Neural progenitor cell (in vitro differentiated cells): ENCODE measurements around the gene PCDHB4. TPM values are rescaled to one million over a fixed set of nuclear protein-coding genes. Genes with fewer than 3 reads are reported as not detected.
"Not testable (repeated sequence)": the region's sequence is repeated elsewhere in the genome, so short reads cannot be mapped to it uniquely, and the experiment has no call there.

Source experiments
- DNase-seq: peaks from one replicate; pipeline ENCODE4 v3.0.0-alpha.2; 2016; ENCODE audit warnings: low spot score
- H2AFZ ChIP-seq: fragments of 200-600 bp; sonication (generic); replicated peaks from 2 replicates; pipeline ENCODE4 v1.6.1; 2016; ENCODE audit warnings: antibody characterized with exemption
- H3F3A ChIP-seq: fragments of 200-600 bp; sonication (generic); 2 replicates; pipeline ENCODE4 v1.6.1; 2016; ENCODE audit warnings: antibody characterized with exemption, low read depth
- H3K27ac ChIP-seq: fragments of 200-600 bp; sonication (generic); 2 replicates; pipeline ENCODE4 v1.5.1; 2016; ENCODE audit warnings: mild to moderate bottlenecking
- H3K27me3 ChIP-seq: fragments of 200-600 bp; sonication (generic); 2 replicates; pipeline ENCODE4 v1.6.1; 2016; ENCODE audit warnings: mild to moderate bottlenecking, moderate library complexity
- H3K36me3 ChIP-seq: fragments of 200-600 bp; sonication (generic); 2 replicates; pipeline ENCODE4 v1.5.1; 2016
- H3K4me1 ChIP-seq: fragments of 200-600 bp; sonication (generic); 2 replicates; pipeline ENCODE4 v1.6.1; 2016; ENCODE audit warnings: mixed run types
- H3K4me2 ChIP-seq: fragments of 200-600 bp; sonication (generic); 2 replicates; pipeline ENCODE4 v1.6.1; 2016
- H3K4me3 ChIP-seq: fragments of 200-600 bp; sonication (generic); 2 replicates; pipeline ENCODE4 v1.5.1; 2016
- H3K79me2 ChIP-seq: fragments of 200-600 bp; sonication (generic); 2 replicates; pipeline ENCODE4 v1.6.1; 2016; ENCODE audit warnings: low read depth
- H3K9ac ChIP-seq: fragments of 200-600 bp; sonication (generic); 2 replicates; pipeline ENCODE4 v1.6.1; 2016
- H3K9me3 ChIP-seq: fragments of 200-600 bp; sonication (generic); 2 replicates; pipeline ENCODE4 v1.5.1; 2016; ENCODE audit warnings: low read depth
- H4K20me1 ChIP-seq: fragments of 200-600 bp; sonication (generic); 2 replicates; pipeline ENCODE4 v1.6.1; 2016; ENCODE audit warnings: low read depth
- H3K27ac Mint-ChIP-seq: 3 replicates; pipeline ENCODE4 v1.8.0; 2021; ENCODE audit warnings: mixed read lengths
- H3K27me3 Mint-ChIP-seq: 2 replicates; pipeline ENCODE4 v1.8.0; 2022; ENCODE audit warnings: low read depth, mild to moderate bottlenecking, inconsistent platforms, moderate library complexity, mixed read lengths; ENCODE audit not compliant: insufficient read depth
- H3K36me3 Mint-ChIP-seq: 3 replicates; pipeline ENCODE4 v1.8.0; 2021; ENCODE audit warnings: mixed read lengths
- H3K4me1 Mint-ChIP-seq: 3 replicates; pipeline ENCODE4 v1.8.0; 2021; ENCODE audit warnings: mixed read lengths
- H3K4me3 Mint-ChIP-seq: 3 replicates; pipeline ENCODE4 v1.8.0; 2021; ENCODE audit warnings: mild to moderate bottlenecking, moderate library complexity, mixed read lengths
- H3K9me3 Mint-ChIP-seq: 3 replicates; pipeline ENCODE4 v1.8.0; 2020; ENCODE audit warnings: mixed read lengths
- EZH2 ChIP-seq: fragments of 200-600 bp; sonication (generic); IDR thresholded peaks from 2 replicates; pipeline ENCODE4 v1.6.1; 2017; ENCODE audit warnings: antibody characterized with exemption, mild to moderate bottlenecking, moderate library complexity
- EZH2phosphoT487 ChIP-seq: fragments of 200-600 bp; sonication (generic); IDR thresholded peaks from 2 replicates; pipeline ENCODE4 v1.6.1; 2017; ENCODE audit warnings: antibody characterized with exemption
- total RNA-seq: library from RNA; depleted of rRNA; stranded (reverse); fragments of >200 nt; gene quantifications from 2 replicates; pipeline ENCODE4 v1.2.3, GENCODE V29; 2015; ENCODE audit warnings: low replicate concordance
- TF ChIP-seq, protein P1 (sequence below): fragments of 200-600 bp; sonication (generic); IDR thresholded peaks from 2 replicates; pipeline ENCODE4 v1.5.1; 2017; ENCODE audit warnings: antibody characterized with exemption, mild to moderate bottlenecking

The PCDHB4 gene
- total RNA-seq, 1 donor from 2014 or later: 1.9 TPM

- H3F3A ChIP-seq: no peaks in the 10 kb centered on the region
- H3K36me3 ChIP-seq: peaks cover 10% of the 10 kb centered on the region
- no peaks in the 10 kb centered on the region for H3K79me2 ChIP-seq
- no peak overlapping the region for H2AFZ ChIP-seq
- no peak overlapping the region for H3K27ac ChIP-seq
- no peaks in the 10 kb centered on the region for H3K4me1 ChIP-seq
- H3K4me3 ChIP-seq: no peak overlapping the region
- Mint-ChIP-seq H3K27ac (no peak overlapping the region), H3K4me3 (no peak overlapping the region), H3K4me1 (no peaks in the 10 kb centered on the region), H3K9me3 (peaks cover 24% of the 10 kb centered on the region), H3K27me3 (peaks cover 4% of the 10 kb centered on the region), H3K36me3 (peaks cover 13% of the 10 kb centered on the region)
- H3K27me3 ChIP-seq: no peaks in the 10 kb centered on the region
- no peaks in the 10 kb centered on the region for H3K9me3 ChIP-seq
- TF ChIP-seq, protein P1, sequence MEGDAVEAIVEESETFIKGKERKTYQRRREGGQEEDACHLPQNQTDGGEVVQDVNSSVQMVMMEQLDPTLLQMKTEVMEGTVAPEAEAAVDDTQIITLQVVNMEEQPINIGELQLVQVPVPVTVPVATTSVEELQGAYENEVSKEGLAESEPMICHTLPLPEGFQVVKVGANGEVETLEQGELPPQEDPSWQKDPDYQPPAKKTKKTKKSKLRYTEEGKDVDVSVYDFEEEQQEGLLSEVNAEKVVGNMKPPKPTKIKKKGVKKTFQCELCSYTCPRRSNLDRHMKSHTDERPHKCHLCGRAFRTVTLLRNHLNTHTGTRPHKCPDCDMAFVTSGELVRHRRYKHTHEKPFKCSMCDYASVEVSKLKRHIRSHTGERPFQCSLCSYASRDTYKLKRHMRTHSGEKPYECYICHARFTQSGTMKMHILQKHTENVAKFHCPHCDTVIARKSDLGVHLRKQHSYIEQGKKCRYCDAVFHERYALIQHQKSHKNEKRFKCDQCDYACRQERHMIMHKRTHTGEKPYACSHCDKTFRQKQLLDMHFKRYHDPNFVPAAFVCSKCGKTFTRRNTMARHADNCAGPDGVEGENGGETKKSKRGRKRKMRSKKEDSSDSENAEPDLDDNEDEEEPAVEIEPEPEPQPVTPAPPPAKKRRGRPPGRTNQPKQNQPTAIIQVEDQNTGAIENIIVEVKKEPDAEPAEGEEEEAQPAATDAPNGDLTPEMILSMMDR: no peak
- TF ChIP-seq EZH2phosphoT487: no peak
- TF ChIP-seq EZH2: no peak
- no peak overlapping the region for H3K4me2 ChIP-seq
- no peak overlapping the region for H3K9ac ChIP-seq
- DNase-seq: no peak
- H4K20me1 ChIP-seq: no peaks in the 10 kb centered on the region
These were observed 5.7 kb downstream of the PCDHB4 start for GRCh38 chr5:141127305-141127704.

DNA sequence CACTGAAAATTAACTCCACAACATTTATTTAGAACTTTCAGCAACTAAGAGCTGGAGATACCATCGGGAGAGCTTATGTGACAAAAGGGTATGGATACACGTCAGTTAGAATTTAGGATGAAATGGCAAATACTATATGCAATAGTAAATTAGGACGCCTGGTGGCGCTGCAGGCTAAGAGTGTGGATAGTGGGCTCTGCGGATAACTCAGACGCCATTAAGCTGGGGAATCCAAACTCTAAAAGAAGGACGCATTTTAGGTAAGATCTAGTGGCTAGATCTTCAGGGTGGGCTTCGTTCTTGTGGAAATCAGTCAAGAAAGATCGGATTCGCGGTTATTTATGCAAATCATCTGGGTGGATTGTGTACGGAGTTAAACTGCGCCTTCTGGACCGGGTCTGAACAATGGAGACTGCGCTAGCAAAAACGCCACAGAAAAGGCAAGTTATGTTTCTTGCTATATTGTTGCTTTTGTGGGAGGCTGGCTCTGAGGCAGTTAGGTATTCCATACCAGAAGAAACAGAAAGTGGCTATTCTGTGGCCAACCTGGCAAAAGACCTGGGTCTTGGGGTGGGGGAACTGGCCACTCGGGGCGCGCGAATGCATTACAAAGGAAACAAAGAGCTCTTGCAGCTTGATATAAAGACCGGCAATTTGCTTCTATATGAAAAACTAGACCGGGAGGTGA is 13.6 kb downstream of the PCDHB4 start, which contains the start of gene PCDHB5:
Gene PCDHB5, plus strand, starts transcription at position 177 of the 688 bp plus-strand sequence. Its CDS starts 229 bp downstream, at position 406.
- Histone ChIP-seq H3K4me2 (peak within 1 kb of the TSS; percentile 25), H2AFZ (no peak within 1 kb of the TSS), H4K20me1 (no peaks in the 10 kb centered on the region), H3K4me1 (no peaks in the 10 kb centered on the region), H3K9me3 (peaks cover 19% of the 10 kb centered on the region), H3F3A (peaks cover 5% of the 10 kb centered on the region), H3K4me3 (peak within 1 kb of the TSS; percentile 34), H3K9ac (peak within 1 kb of the TSS; percentile 5), H3K79me2 (no peaks in the 10 kb centered on the region), H3K36me3 (peaks cover 9% of the 10 kb centered on the region), H3K27me3 (no peaks in the 10 kb centered on the region), H3K27ac (no peak within 1 kb of the TSS)
- no peaks in the 10 kb centered on the region for H3K4me1 Mint-ChIP-seq
- H3K27me3 Mint-ChIP-seq: peaks cover 3% of the 10 kb centered on the region
- H3K4me3 Mint-ChIP-seq: no peak within 1 kb of the TSS
- peak; percentile 54 for DNase-seq
- H3K27ac Mint-ChIP-seq: no peak within 1 kb of the TSS
- TF ChIP-seq, protein P1: peak; percentile 53
- no peak for TF ChIP-seq EZH2phosphoT487
- H3K9me3 Mint-ChIP-seq: peaks cover 51% of the 10 kb centered on the region
- peaks cover 14% of the 10 kb centered on the region for H3K36me3 Mint-ChIP-seq

DNA sequence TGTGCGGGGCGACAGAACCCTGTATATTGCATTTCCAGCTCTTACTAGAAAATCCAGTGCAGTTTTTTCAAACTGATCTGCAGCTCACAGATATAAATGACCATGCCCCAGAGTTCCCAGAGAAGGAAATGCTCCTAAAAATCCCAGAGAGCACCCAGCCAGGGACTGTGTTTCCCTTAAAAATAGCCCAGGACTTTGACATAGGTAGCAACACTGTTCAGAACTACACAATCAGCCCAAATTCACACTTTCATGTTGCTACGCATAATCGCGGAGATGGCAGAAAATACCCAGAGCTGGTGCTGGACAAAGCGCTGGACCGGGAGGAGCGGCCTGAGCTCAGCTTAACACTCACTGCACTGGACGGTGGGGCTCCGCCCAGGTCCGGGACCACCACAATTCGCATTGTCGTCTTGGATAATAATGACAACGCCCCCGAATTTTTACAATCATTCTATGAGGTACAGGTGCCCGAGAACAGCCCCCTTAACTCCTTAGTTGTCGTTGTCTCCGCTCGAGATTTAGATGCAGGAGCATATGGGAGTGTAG is 14.2 kb downstream of the PCDHB4 start:
- Histone ChIP-seq H4K20me1 (no peaks in the 10 kb centered on the region), H3K4me1 (no peaks in the 10 kb centered on the region), H3K79me2 (no peaks in the 10 kb centered on the region), H3K9ac (no peak overlapping the region), H3K4me3 (peak overlapping the region; percentile 34), H3K27me3 (no peaks in the 10 kb centered on the region), H3K36me3 (peaks cover 9% of the 10 kb centered on the region), H3F3A (peaks cover 5% of the 10 kb centered on the region), H3K27ac (no peak overlapping the region), H2AFZ (no peak overlapping the region), H3K9me3 (peaks cover 19% of the 10 kb centered on the region), H3K4me2 (peak overlapping the region; percentile 25)
- Mint-ChIP-seq H3K4me3 (no peak overlapping the region), H3K9me3 (peaks cover 47% of the 10 kb centered on the region), H3K4me1 (no peaks in the 10 kb centered on the region), H3K27me3 (peaks cover 3% of the 10 kb centered on the region), H3K27ac (no peak overlapping the region), H3K36me3 (peaks cover 14% of the 10 kb centered on the region)
- TF ChIP-seq EZH2: no peak
- TF ChIP-seq EZH2phosphoT487: no peak
- TF ChIP-seq, protein P1: no peak
- no peak for DNase-seq

DNA sequence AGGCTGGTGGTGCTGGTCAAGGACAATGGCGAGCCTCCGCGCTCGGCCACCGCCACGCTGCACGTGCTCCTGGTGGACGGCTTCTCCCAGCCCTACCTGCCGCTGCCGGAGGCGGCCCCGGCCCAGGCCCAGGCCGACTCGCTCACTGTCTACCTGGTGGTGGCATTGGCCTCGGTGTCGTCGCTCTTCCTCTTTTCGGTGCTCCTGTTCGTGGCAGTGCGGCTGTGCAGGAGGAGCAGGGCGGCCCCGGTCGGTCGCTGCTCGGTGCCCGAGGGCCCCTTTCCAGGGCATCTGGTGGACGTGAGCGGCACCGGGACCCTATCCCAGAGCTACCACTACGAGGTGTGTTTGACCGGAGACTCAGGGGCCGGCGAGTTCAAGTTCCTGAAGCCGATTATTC is 15.7 kb downstream of the PCDHB4 start:
- not testable (repeated sequence) for H3K9ac ChIP-seq, H3K27me3 Mint-ChIP-seq, DNase-seq, H3K4me1 Mint-ChIP-seq, H3K36me3 ChIP-seq, H3K27ac ChIP-seq, H2AFZ ChIP-seq, H3K27me3 ChIP-seq, H3F3A ChIP-seq, H3K4me3 ChIP-seq, H3K27ac Mint-ChIP-seq, H4K20me1 ChIP-seq, H3K4me2 ChIP-seq, H3K4me1 ChIP-seq, H3K4me3 Mint-ChIP-seq, H3K79me2 ChIP-seq
- peaks cover 19% of the 10 kb centered on the region for H3K9me3 ChIP-seq
- H3K9me3 Mint-ChIP-seq: peaks cover 43% of the 10 kb centered on the region
- peaks cover 14% of the 10 kb centered on the region for H3K36me3 Mint-ChIP-seq
